Measurements from ENCODE around the gene SORCS3.

Gene SORCS3

GRCh38 chr10:105278439-105278838 lies 637.3 kb downstream of the SORCS3 start:
- Histone ChIP-seq H2AFZ (ENCODE audit: low read length) (no peak overlapping the region), H3K9me3 (replicated peaks; ENCODE audit: insufficient read depth, low read length) (no peaks in the 10 kb centered on the region), H3K27ac (ENCODE audit: low read length) (no peak overlapping the region), H3K4me1 (ENCODE audit: low read length) (no peaks in the 10 kb centered on the region), H3K9ac (ENCODE audit: low read length) (no peak overlapping the region), H3K27me3 (replicated peaks; ENCODE audit: insufficient read depth, low read length) (no peaks in the 10 kb centered on the region), H3K36me3 (replicated peaks; ENCODE audit: insufficient read depth, low read length) (no peaks in the 10 kb centered on the region), H3K4me2 (ENCODE audit: low read depth, low read length) (no peak overlapping the region), H3K79me2 (ENCODE audit: low read length) (no peaks in the 10 kb centered on the region), H3K4me3 (ENCODE audit: low read length) (no peak overlapping the region), H4K20me1 (ENCODE audit: insufficient read depth, low read length) (no peaks in the 10 kb centered on the region), H3K9me2 (replicated peaks; ENCODE audit: insufficient read depth, low read length) (no peaks in the 10 kb centered on the region), H3F3A (ENCODE audit: insufficient read depth, low read length) (no peaks in the 10 kb centered on the region)
- no peak for DNase-seq
- no peak for TF ChIP-seq EZH2 (optimal IDR thresholded peaks at IDR 0.05; ENCODE audit: low read depth, low read length)
- TF ChIP-seq EZH2phosphoT487 (IDR thresholded peaks at IDR 0.05; ENCODE audit: low read length), result no peak
- no peak for TF ChIP-seq CTCF (IDR thresholded peaks at IDR 0.05; ENCODE audit: low read length)

DNA sequence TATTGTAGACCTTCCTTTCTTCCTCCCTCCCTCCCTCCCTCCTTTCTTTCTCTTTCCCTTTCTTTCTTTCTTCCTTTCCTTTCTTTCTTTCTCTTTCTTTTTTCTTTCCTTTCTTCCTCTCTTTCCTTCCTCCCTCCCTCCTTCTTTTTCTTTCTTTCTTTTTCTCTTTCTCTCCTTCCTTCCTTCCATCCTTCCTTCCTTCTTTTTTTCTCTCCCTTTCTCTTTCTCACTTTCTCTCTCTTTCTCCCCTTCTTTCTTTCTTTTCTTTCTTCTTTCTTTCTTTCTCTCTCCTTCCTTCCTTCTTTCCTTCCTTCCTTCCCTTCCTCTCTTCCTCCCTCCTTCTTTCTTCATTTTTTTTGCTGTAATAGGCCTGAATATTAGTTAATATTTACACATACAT lies 638.0 kb downstream of the SORCS3 start:
- no peaks in the 10 kb centered on the region for H3K36me3 ChIP-seq (replicated peaks; ENCODE audit: insufficient read depth, low read length)
- H3K9me2 ChIP-seq (replicated peaks; ENCODE audit: insufficient read depth, low read length), result no peaks in the 10 kb centered on the region
- no peaks in the 10 kb centered on the region for H3K4me1 ChIP-seq (ENCODE audit: low read length)
- H3K27me3 ChIP-seq (replicated peaks; ENCODE audit: insufficient read depth, low read length), result no peaks in the 10 kb centered on the region
- no peak overlapping the region for H3K9ac ChIP-seq (ENCODE audit: low read length)
- H2AFZ ChIP-seq (ENCODE audit: low read length), result no peak overlapping the region
- H3K27ac ChIP-seq (ENCODE audit: low read length), result no peak overlapping the region
- no peak overlapping the region for H3K4me2 ChIP-seq (ENCODE audit: low read depth, low read length)
- no peaks in the 10 kb centered on the region for H3F3A ChIP-seq (ENCODE audit: insufficient read depth, low read length)
- no peak overlapping the region for H3K4me3 ChIP-seq (ENCODE audit: low read length)
- no peaks in the 10 kb centered on the region for H3K79me2 ChIP-seq (ENCODE audit: low read length)
- no peaks in the 10 kb centered on the region for H3K9me3 ChIP-seq (replicated peaks; ENCODE audit: insufficient read depth, low read length)
- DNase-seq, result no peak
- no peaks in the 10 kb centered on the region for H4K20me1 ChIP-seq (ENCODE audit: insufficient read depth, low read length)
- no peak for TF ChIP-seq EZH2 (optimal IDR thresholded peaks at IDR 0.05; ENCODE audit: low read depth, low read length)
- TF ChIP-seq EZH2phosphoT487 (IDR thresholded peaks at IDR 0.05; ENCODE audit: low read length), result no peak
- no peak for TF ChIP-seq CTCF (IDR thresholded peaks at IDR 0.05; ENCODE audit: low read length)

DNA sequence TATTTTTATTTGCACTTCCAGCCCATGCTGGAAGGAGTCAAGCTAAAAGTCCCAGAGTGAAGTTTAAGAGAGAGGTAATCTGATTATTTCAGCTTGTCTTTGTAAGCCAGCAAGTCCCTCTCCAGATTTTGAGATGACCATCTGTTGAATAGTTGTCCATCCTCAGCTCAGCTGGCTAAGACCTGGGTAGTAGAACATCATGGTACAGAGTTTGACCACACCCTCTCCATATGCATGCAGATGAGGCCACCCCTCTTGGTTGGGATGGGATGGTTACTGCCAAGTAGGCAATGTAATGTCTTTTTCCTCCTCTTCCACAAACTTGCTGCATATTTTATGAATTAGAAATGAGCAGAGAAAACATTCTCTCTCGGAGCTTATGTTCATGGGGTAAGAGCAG lies 639.8 kb downstream of the SORCS3 start:
- Histone ChIP-seq H3K9me3 (replicated peaks; ENCODE audit: insufficient read depth, low read length) (no peaks in the 10 kb centered on the region), H3K9ac (ENCODE audit: low read length) (no peak overlapping the region), H3K4me1 (ENCODE audit: low read length) (no peaks in the 10 kb centered on the region), H2AFZ (ENCODE audit: low read length) (no peak overlapping the region), H3K27me3 (replicated peaks; ENCODE audit: insufficient read depth, low read length) (no peaks in the 10 kb centered on the region), H3K36me3 (replicated peaks; ENCODE audit: insufficient read depth, low read length) (no peaks in the 10 kb centered on the region), H3K9me2 (replicated peaks; ENCODE audit: insufficient read depth, low read length) (no peaks in the 10 kb centered on the region), H4K20me1 (ENCODE audit: insufficient read depth, low read length) (no peaks in the 10 kb centered on the region), H3F3A (ENCODE audit: insufficient read depth, low read length) (no peaks in the 10 kb centered on the region), H3K27ac (ENCODE audit: low read length) (no peak overlapping the region), H3K4me3 (ENCODE audit: low read length) (no peak overlapping the region), H3K4me2 (ENCODE audit: low read depth, low read length) (no peak overlapping the region), H3K79me2 (ENCODE audit: low read length) (no peaks in the 10 kb centered on the region)
- TF ChIP-seq EZH2 (optimal IDR thresholded peaks at IDR 0.05; ENCODE audit: low read depth, low read length) (no peak), CTCF (IDR thresholded peaks at IDR 0.05; ENCODE audit: low read length) (no peak), EZH2phosphoT487 (IDR thresholded peaks at IDR 0.05; ENCODE audit: low read length) (no peak)
- DNase-seq, result no peak

Measured in MM.1S (cell line).